ENCODE results near the gene PLXNA4.

DNA sequence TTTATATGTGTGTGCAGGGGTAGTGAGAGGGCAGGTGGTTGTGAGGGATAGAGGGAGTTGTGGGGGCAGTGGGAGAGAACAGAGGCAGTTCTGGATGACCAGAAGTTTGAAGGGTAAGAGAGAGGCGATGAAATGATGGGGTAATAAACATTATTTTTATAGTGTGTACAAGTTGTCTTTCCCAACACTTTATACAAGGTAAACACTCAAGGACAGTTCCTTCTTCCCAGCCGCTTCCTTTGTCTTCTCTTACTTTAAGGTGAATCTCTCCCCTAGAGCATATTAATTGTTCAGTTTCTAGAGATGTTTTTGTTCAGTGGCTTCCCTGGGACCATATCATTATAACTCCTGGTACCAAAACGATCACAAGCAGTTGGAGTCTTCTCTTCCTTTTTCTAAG is 475.8 kb downstream of the PLXNA4 start:
- TF ChIP-seq, protein P1, sequence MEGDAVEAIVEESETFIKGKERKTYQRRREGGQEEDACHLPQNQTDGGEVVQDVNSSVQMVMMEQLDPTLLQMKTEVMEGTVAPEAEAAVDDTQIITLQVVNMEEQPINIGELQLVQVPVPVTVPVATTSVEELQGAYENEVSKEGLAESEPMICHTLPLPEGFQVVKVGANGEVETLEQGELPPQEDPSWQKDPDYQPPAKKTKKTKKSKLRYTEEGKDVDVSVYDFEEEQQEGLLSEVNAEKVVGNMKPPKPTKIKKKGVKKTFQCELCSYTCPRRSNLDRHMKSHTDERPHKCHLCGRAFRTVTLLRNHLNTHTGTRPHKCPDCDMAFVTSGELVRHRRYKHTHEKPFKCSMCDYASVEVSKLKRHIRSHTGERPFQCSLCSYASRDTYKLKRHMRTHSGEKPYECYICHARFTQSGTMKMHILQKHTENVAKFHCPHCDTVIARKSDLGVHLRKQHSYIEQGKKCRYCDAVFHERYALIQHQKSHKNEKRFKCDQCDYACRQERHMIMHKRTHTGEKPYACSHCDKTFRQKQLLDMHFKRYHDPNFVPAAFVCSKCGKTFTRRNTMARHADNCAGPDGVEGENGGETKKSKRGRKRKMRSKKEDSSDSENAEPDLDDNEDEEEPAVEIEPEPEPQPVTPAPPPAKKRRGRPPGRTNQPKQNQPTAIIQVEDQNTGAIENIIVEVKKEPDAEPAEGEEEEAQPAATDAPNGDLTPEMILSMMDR (IDR thresholded peaks at IDR 0.05): no peak
- no peak for TF ChIP-seq POLR2A (IDR thresholded peaks at IDR 0.05)

Measured in body of pancreas (tissue), 4 donors.